Right lobe of liver (tissue), 6 donors: ENCODE measurements around the gene REPIN1. TPM values are rescaled to one million over a fixed set of nuclear protein-coding genes. Genes with fewer than 3 reads are reported as not detected.

Experiments used
- ATAC-seq, 4 donors: fragments of 200-7000 bp; cut with Tn5 transposase; one replicate each; pipeline ENCODE4 v1.9.1; 2020; ENCODE audit warnings: mild to moderate bottlenecking in 4 of 4, moderate library complexity in 4 of 4
- DNase-seq, 3 donors: peaks; one replicate each; pipeline ENCODE4 v3.0.0-alpha.2; 2020
- H3K27ac ChIP-seq, 3 donors: fragments of 200-600 bp; one replicate each; pipeline ENCODE4 v1.8.0; 2022
- H3K27me3 ChIP-seq, 2 donors: fragments of 200-600 bp; one replicate each; pipeline ENCODE4 v1.8.0; 2022
- H3K36me3 ChIP-seq, 4 donors: fragments of 200-600 bp; sonication (generic) in 1 of 4; one replicate each; pipeline versions ENCODE4 v1.5.1 to v1.8.0; 2017 to 2022; ENCODE audit warnings: control low read depth in 1 of 4
- H3K4me1 ChIP-seq, 4 donors: fragments of 200-600 bp; sonication (generic) in 1 of 4; one replicate each; pipeline versions ENCODE4 v1.5.1 to v1.8.0; 2017 to 2022; ENCODE audit warnings: control low read depth in 1 of 4
- H3K4me3 ChIP-seq, 3 donors: fragments of 200-600 bp; one replicate each; pipeline ENCODE4 v1.8.0; 2022
- H3K9me3 ChIP-seq, 4 donors: fragments of 200-600 bp; sonication (generic) in 1 of 4; one replicate each; pipeline versions ENCODE4 v1.5.1 to v1.8.0; 2017 to 2022; ENCODE audit warnings: control low read depth in 1 of 4
- POLR2A ChIP-seq: fragments of 450-650 bp; IDR thresholded peaks from one replicate; pipeline ENCODE4 v1.6.1; 2017; ENCODE audit warnings: antibody characterized with exemption, mild to moderate bottlenecking
- WGBS: methylation state at CpG from one replicate; pipeline ENCODE4 v1.1.6; 2018; ENCODE audit warnings: low coverage, low lambda C conversion rate; ENCODE audit not compliant: insufficient coverage; ENCODE audit errors: missing lambda C conversion rate; 5-methylcytosine and 5-hydroxymethylcytosine counted together
- intact Hi-C, 2 donors: fragments of 100-400 bp; cut with DNase I; formaldehyde crosslinking; loops; one replicate each; pipeline versions ENCODE4 v1.11.2 to v1.14.1; 2022
- total RNA-seq, 6 experiments: library from RNA; depleted of rRNA in 2 of 6; stranded (reverse); fragments of >200 nt in 2 of 6; fragmentation: NEBNext Ultra II Directional in 3 of 6; extraction: Animal tissue kit (Norgen Biotek cat#: 25700) in 3 of 6; gene quantifications; one replicate each; pipeline versions ENCODE4 v1.1.0 to v1.2.4, GENCODE V29; 2016 to 2023
- TF ChIP-seq, protein P1 (sequence below), 4 donors: fragments of 200-600 bp in 3 of 4; fragments of 450-650 bp in 1 of 4; IDR thresholded peaks; one replicate each; pipeline versions ENCODE4 v1.5.1 to v1.8.0; 2016 to 2022; ENCODE audit warnings: antibody characterized with exemption in 4 of 4, mild to moderate bottlenecking in 2 of 4
- donor health status: DM: no; HTN: yes; CAD: no.
- donor health status: DM: no; HTN: no; CAD: no.
- donor health status: DM: no; HTN: no; CAD: no.
- donor health status: DM: no; HTN: yes; CAD: no.
- donor health status: DM: no; HTN: yes; CAD: no.

REPIN1 gene
- total RNA-seq, 6 experiments from 2014 or later, result 56.2 to 133 (median 73.5) TPM

DNA sequence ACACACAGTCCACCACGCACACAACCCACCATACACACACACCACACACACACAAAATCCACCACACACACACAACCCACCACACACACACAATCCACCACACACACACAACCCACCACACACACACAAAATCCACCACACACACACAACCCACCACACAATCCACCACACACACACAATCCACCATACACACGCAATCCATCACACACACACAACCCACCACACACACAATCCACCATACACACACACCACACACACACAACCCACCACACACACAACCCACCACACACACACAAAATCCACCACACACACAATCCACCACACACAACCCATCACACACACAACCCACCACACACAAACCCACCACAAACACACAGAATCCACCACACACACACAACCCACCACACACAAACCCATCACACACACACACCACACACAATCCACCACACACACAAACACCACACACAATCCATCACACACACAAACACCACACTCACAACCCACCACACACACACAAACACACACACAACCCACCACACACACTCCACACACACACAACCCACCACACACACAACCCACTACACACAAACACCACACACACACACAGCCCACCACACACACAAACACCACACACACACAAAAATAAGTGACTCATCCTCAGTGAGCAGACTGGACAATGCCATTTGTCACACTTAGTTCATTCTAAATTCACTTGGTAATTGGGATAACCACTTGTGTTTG is 8.8 kb upstream of the REPIN1 start:
- Histone ChIP-seq H3K9me3 (no peaks in the 10 kb centered on the region), H3K4me3 (no peak overlapping the region), H3K4me1 (peaks cover 0 to 18% (median 7%) of the 10 kb centered on the region in 4 donors), H3K36me3 (no peaks in the 10 kb centered on the region), H3K27ac (no peak overlapping the region), H3K27me3 (no peaks in the 10 kb centered on the region)
- WGBS, result 100% methylated on average over 2 of the region's 2 CpGs
- intact Hi-C loops, result no loop called here
- no peak for DNase-seq
- no peak for ATAC-seq
- TF ChIP-seq POLR2A, result no peak
- TF ChIP-seq, protein P1, sequence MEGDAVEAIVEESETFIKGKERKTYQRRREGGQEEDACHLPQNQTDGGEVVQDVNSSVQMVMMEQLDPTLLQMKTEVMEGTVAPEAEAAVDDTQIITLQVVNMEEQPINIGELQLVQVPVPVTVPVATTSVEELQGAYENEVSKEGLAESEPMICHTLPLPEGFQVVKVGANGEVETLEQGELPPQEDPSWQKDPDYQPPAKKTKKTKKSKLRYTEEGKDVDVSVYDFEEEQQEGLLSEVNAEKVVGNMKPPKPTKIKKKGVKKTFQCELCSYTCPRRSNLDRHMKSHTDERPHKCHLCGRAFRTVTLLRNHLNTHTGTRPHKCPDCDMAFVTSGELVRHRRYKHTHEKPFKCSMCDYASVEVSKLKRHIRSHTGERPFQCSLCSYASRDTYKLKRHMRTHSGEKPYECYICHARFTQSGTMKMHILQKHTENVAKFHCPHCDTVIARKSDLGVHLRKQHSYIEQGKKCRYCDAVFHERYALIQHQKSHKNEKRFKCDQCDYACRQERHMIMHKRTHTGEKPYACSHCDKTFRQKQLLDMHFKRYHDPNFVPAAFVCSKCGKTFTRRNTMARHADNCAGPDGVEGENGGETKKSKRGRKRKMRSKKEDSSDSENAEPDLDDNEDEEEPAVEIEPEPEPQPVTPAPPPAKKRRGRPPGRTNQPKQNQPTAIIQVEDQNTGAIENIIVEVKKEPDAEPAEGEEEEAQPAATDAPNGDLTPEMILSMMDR (IDR thresholded peaks at IDR 0.05), result no peak

DNA sequence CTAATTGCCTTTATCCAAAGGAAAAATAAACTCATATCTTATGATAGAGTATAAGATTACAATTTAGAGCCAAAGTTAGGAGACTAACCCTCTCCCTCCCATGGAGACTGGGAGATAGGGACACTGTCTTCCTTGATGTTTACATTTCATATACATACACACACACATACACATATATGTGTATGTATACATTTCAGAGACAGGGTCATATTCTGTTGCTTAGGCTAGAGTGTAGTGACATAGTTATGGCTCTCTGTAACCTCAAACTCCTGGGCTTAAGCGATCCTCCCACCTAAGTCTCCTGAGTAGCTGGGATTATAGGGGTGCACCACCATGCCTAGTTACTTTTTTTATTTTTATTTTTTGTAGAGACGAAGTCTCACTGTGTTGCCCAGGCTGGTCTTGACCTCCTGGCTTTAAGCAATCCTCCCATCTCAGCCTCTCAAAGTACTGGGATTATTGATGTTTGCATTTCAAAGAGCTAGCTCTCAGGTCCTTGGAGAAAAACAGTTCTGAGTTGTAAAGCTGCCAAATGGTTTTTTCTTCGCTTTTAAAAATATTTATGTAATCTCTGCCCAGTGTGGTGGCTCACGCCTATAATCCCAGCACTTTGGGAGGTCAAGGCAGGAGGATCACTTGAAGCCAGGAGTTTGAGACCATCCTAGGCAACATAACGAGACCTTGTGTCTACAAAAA is 8.1 kb upstream of the REPIN1 start:
- Histone ChIP-seq H3K27ac (no peak overlapping the region), H3K36me3 (no peaks in the 10 kb centered on the region), H3K9me3 (no peaks in the 10 kb centered on the region), H3K27me3 (no peaks in the 10 kb centered on the region), H3K4me3 (no peak overlapping the region), H3K4me1 (peaks cover 0 to 13% (median 6%) of the 10 kb centered on the region in 4 donors)
- DNase-seq (no peak), ATAC-seq (no peak)
- intact Hi-C loops, result no loop called here
- 88% methylated on average over 5 of the region's 5 CpGs for WGBS
- no peak for TF ChIP-seq POLR2A
- TF ChIP-seq, protein P1 (IDR thresholded peaks at IDR 0.05), result no peak

DNA sequence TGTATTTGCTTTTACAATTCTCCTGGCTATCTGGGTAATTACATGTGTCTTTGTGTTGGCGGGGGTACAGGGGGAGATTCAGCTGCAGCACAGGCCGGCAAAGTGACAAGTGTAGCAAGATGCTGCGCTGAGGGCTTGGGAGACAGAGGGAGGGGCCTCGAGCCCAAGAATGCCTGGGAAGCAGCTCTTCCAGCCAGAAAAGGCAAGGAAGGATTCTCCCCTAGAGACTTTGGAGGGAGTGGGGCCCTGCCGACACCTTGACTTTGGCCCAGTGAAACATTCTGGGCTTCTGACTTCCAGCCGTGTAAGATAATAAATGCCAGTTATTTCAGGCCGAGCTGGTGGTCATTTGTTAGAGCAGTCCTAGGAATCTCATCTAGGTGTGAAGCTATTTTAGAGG is 7.2 kb upstream of the REPIN1 start:
- DNase-seq (no peak), ATAC-seq (no peak)
- Histone ChIP-seq H3K4me1 (peaks cover 0 to 10% (median 2%) of the 10 kb centered on the region in 4 donors), H3K9me3 (no peaks in the 10 kb centered on the region), H3K36me3 (no peaks in the 10 kb centered on the region), H3K27me3 (no peaks in the 10 kb centered on the region), H3K27ac (no peak overlapping the region), H3K4me3 (no peak overlapping the region)
- TF ChIP-seq, protein P1 (IDR thresholded peaks at IDR 0.05), result no peak
- no peak for TF ChIP-seq POLR2A
- intact Hi-C loops, result no loop called here
- 92% methylated on average over 3 of the region's 7 CpGs for WGBS

DNA sequence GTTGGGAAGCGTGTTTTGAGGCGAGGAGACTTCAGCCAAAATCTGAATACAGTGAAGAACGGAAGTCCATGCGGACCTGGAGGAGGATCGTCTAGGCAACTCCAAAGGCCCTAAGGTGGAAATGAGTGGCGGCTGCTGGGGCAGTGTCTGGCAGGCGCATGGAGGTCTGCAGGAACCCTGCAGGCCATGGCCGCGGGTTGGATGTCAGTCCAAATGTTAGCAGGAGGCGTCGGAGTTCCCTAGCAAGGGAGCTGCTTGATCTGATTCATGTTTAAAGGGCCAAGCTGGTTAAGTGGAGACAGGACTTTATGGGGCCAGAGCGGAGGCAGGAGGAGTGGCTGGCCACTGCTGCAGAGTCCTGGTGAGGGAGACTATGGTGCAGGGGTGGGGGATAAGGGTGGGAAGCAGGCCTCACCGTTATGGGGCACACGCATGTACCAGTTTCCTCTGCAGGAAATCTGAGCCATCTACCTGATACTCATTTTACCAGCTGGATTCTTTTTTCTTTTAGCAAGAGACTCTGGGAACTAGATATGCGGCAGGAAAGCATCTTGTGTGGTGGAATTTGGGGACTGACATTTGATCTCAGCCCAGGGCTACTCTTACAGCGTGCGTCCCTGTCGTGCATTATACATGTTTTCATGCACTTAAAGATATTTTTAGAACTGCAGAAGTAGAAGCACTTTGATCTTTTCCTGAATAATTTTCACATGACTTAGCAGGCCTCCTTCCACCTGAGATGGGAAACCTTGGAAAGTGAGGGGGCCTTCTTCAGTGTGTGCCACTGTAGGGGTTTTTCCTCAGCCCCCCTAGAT is 6.6 kb upstream of the REPIN1 start:
- WGBS, result 95% methylated on average over 10 of the region's 18 CpGs

More for the DNA sequence above, 6.6 kb upstream of the REPIN1 start:
- ATAC-seq, result no peak
- no peak overlapping the region for H3K27ac ChIP-seq
- no peak overlapping the region for H3K4me3 ChIP-seq
- no peaks in the 10 kb centered on the region for H3K27me3 ChIP-seq
- no peak for TF ChIP-seq POLR2A
- TF ChIP-seq, protein P1 (IDR thresholded peaks at IDR 0.05), result no peak
- H3K4me1 ChIP-seq, result peaks cover 0 to 4% (median under 1%) of the 10 kb centered on the region in 4 donors
- no peak for DNase-seq
- H3K9me3 ChIP-seq, result no peaks in the 10 kb centered on the region
- no peaks in the 10 kb centered on the region for H3K36me3 ChIP-seq
- intact Hi-C loops, result no loop called here
